Gastroesophageal sphincter (tissue), 3 donors: ENCODE data around the gene MACIR.

Experiments
- CTCF ChIP-seq, 4 experiments: fragments of 200-600 bp in 2 of 4; fragments of 450-650 bp in 2 of 4; sonication (generic) in 1 of 4; IDR thresholded peaks; one replicate each; pipeline ENCODE4 v1.5.1; 2017 to 2019; ENCODE audit warnings: antibody characterized with exemption in 4 of 4, mild to moderate bottlenecking in 2 of 4, moderate library complexity in 2 of 4
- EP300 ChIP-seq: sonication (generic); formaldehyde crosslinking; IDR thresholded peaks from one replicate; pipeline ENCODE4 v1.6.1; 2017; ENCODE audit warnings: antibody characterized with exemption, mild to moderate bottlenecking
- POLR2A ChIP-seq, 2 donors: fragments of 450-650 bp; IDR thresholded peaks; one replicate each; pipeline ENCODE4 v1.6.1; 2017; ENCODE audit warnings: antibody characterized with exemption in 2 of 2, mild to moderate bottlenecking in 2 of 2, moderate library complexity in 1 of 2
- POLR2AphosphoS5 ChIP-seq: sonication (generic); formaldehyde crosslinking; IDR thresholded peaks from one replicate; pipeline ENCODE4 v1.6.1; 2017; ENCODE audit warnings: antibody characterized with exemption

- TF ChIP-seq CTCF (IDR thresholded peaks at IDR 0.05) = no peak
- no peak for TF ChIP-seq POLR2A (IDR thresholded peaks at IDR 0.05)
- no peak for TF ChIP-seq EP300
- no peak for TF ChIP-seq POLR2AphosphoS5
Measured at GRCh38 chr5:103216697-103217096, 41.9 kb upstream of the MACIR start.
